ENCODE data around the gene GNAQ. TPM values are rescaled to one million over a fixed set of nuclear protein-coding genes. Genes with fewer than 3 reads are reported as not detected.

GNAQ gene
- total RNA-seq, 4 donors from 2014 or later = 18.1 to 35.1 (median 24.0) TPM

- intact Hi-C loops (cut with DNase I) = no loop called here
- TF ChIP-seq CTCF (IDR thresholded peaks at IDR 0.05) (no peak), POLR2A (IDR thresholded peaks at IDR 0.05) (no peak)
- Histone ChIP-seq H3K9me3 (no peaks in the 10 kb centered on the region), H3K4me1 (peaks cover under 1 to 31% (median 5%) of the 10 kb centered on the region in 3 donors), H3K27me3 (no peaks in the 10 kb centered on the region), H3K27ac (no peak overlapping the region), H3K4me3 (no peak overlapping the region), H3K36me3 (peaks cover 0 to 13% (median 0%) of the 10 kb centered on the region in 3 donors)
- WGBS, 2 donors = 87 to 96% methylated on average over 3 of the region's 3 CpGs
- DNase-seq = no peak
These were observed 229.5 kb downstream of the GNAQ start for GRCh38 chr9:77802064-77802463.

- Histone ChIP-seq H3K27ac (no peak overlapping the region), H3K4me3 (no peak overlapping the region), H3K27me3 (no peaks in the 10 kb centered on the region), H3K4me1 (peaks cover 0 to 20% (median 0%) of the 10 kb centered on the region in 3 donors), H3K36me3 (peaks cover 0 to 18% (median 0%) of the 10 kb centered on the region in 3 donors), H3K9me3 (no peaks in the 10 kb centered on the region)
- TF ChIP-seq POLR2A (IDR thresholded peaks at IDR 0.05) (no peak), CTCF (IDR thresholded peaks at IDR 0.05) (no peak)
- DNase-seq = no peak
- 95% methylated on average over 3 of the region's 3 CpGs for WGBS, 2 donors
- intact Hi-C loops (cut with DNase I) = no loop called here
These were observed 230.6 kb downstream of the GNAQ start for GRCh38 chr9:77800924-77801551.

- WGBS, 2 donors = 70 to 82% methylated on average over 1 of the region's 1 CpG
- H3K27ac ChIP-seq = no peak overlapping the region
These were observed 233.5 kb downstream of the GNAQ start for GRCh38 chr9:77798140-77798539.

DNA sequence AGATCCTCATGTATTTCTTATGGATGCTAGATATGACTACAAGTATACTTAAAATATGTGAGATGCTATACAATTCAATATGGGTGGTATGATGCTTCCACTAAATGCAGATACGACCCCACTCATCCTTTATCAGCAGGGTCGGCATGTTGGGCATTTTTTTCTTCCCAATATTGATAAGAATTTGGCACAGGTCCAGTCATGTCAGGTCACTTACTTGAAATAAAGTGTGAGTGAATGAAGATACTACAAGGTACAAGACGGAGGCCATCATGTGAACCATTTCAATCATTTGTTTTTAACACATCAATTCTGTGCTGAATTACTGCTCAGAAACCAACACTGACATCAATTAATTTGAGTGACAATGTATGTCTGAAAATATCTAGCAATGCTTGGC is 236.6 kb downstream of the GNAQ start:
- Histone ChIP-seq H3K9me3 (no peaks in the 10 kb centered on the region), H3K27ac (no peak overlapping the region), H3K4me3 (no peak overlapping the region), H3K27me3 (no peaks in the 10 kb centered on the region), H3K36me3 (peaks cover 0 to 17% (median 0%) of the 10 kb centered on the region in 3 donors), H3K4me1 (peaks cover 6 to 15% (median 7%) of the 10 kb centered on the region in 3 donors)
- intact Hi-C loops (cut with DNase I) = no loop called here
- DNase-seq = no peak
- no peak for TF ChIP-seq POLR2A (IDR thresholded peaks at IDR 0.05)
- WGBS, 2 donors = 84 to 88% methylated on average over 3 of the region's 3 CpGs

More at GRCh38 chr9:77798140-77798539, 233.5 kb downstream of the GNAQ start:
- Histone ChIP-seq H3K4me1 (peaks cover 5 to 15% (median 6%) of the 10 kb centered on the region in 3 donors), H3K4me3 (no peak overlapping the region), H3K36me3 (peaks cover 0 to 14% (median 0%) of the 10 kb centered on the region in 3 donors), H3K9me3 (no peaks in the 10 kb centered on the region), H3K27me3 (no peaks in the 10 kb centered on the region)
- DNase-seq = no peak
- intact Hi-C loops (cut with DNase I) = no loop called here
- TF ChIP-seq POLR2A (IDR thresholded peaks at IDR 0.05) (no peak), CTCF (IDR thresholded peaks at IDR 0.05) (no peak)

DNA sequence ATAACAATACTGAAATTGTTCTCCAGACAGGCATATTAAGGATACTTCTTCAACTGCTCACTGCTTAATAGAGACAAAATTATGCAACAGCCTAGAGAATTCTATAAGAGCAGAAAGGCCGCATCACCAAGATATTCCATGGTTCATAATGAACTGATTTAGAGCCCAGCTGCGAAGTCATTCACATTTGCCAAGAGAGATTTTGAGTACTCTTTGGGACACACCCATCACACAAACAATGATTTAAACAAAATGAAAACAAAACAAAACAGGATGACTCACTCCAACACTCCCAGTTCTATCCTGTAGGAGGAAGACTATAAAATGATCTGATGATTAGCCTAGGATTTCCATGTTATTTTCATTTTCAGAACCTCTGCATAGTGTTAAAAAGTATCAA is 237.8 kb downstream of the GNAQ start:
- no peaks in the 10 kb centered on the region for H3K27me3 ChIP-seq
- intact Hi-C loops (cut with DNase I) = no loop called here
- 7 to 16% methylated on average over 2 of the region's 2 CpGs for WGBS, 2 donors
- H3K27ac ChIP-seq = peak overlapping the region in 3 of 4 donors; percentile 56 to 69 (median 65)
- H3K4me3 ChIP-seq = no peak overlapping the region
- peak in 3 of 6 experiments; percentile 39 to 56 (median 50) for TF ChIP-seq CTCF (IDR thresholded peaks at IDR 0.05)
- no peak for TF ChIP-seq POLR2A (IDR thresholded peaks at IDR 0.05)
- no peak for DNase-seq
- peaks cover 0 to 17% (median 0%) of the 10 kb centered on the region in 3 donors for H3K36me3 ChIP-seq
- no peaks in the 10 kb centered on the region for H3K9me3 ChIP-seq
- peaks cover 6 to 15% (median 7%) of the 10 kb centered on the region in 3 donors for H3K4me1 ChIP-seq
